ENCODE data around the gene EIF4B. TPM values are rescaled to one million over a fixed set of nuclear protein-coding genes. Genes with fewer than 3 reads are reported as not detected.

EIF4B gene
- 100 to 1,000 TPM; 216 to 308 (median 253) TPM for polyA plus RNA-seq

GRCh38 chr12:53005986-53006809, at the start of gene EIF4B:
Gene EIF4B (plus strand): TSS chr12:53006456. CDS start chr12:53006484, 28 bp downstream.
- WGBS, 3 donors, result 0 to 1% (median 0%) methylated on average over 64 of the region's 64 CpGs
- H3K27ac ChIP-seq (ENCODE audit: low read depth, low read length), result peak within 1 kb of the TSS; percentile 84

- WGBS, 3 donors, result 41 to 55% (median 48%) methylated on average over 5 of the region's 5 CpGs
- no peak overlapping the region for H3K27ac ChIP-seq (ENCODE audit: low read depth, low read length)
These were observed 49.3 kb upstream of the EIF4B start for GRCh38 chr12:52956987-52957386.

- H3K27ac ChIP-seq (ENCODE audit: low read depth, low read length), result no peak overlapping the region
- 44 to 77% (median 52%) methylated on average over 19 of the region's 19 CpGs for WGBS, 3 donors
These were observed 41.5 kb upstream of the EIF4B start for GRCh38 chr12:52964556-52965336.

- H3K27ac ChIP-seq (ENCODE audit: low read depth, low read length), result no peak overlapping the region
- 4 to 41% (median 6%) methylated on average over 23 to 28 of the region's 28 CpGs for WGBS, 3 donors
These were observed 40.9 kb upstream of the EIF4B start for GRCh38 chr12:52965337-52965731.

- WGBS, 3 donors, result 78 to 82% (median 80%) methylated on average over 12 of the region's 12 CpGs
- no peak overlapping the region for H3K27ac ChIP-seq (ENCODE audit: low read depth, low read length)
These were observed 37.0 kb upstream of the EIF4B start for GRCh38 chr12:52969166-52969795.

- H3K27ac ChIP-seq (ENCODE audit: low read depth, low read length), result no peak overlapping the region
These were observed 36.3 kb upstream of the EIF4B start for GRCh38 chr12:52969828-52970569.

GRCh38 chr12:52971679-52972329, 34.5 kb upstream of the EIF4B start:
- 71 to 79% (median 75%) methylated on average over 8 of the region's 8 CpGs for WGBS, 3 donors
- no peak overlapping the region for H3K27ac ChIP-seq (ENCODE audit: low read depth, low read length)

More at GRCh38 chr12:52969828-52970569, 36.3 kb upstream of the EIF4B start:
- WGBS, 3 donors, result 22 to 70% (median 67%) methylated on average over 7 of the region's 7 CpGs

GRCh38 chr12:52975204-52975603, 31.1 kb upstream of the EIF4B start:
- 72 to 81% (median 73%) methylated on average over 3 of the region's 3 CpGs for WGBS, 3 donors
- H3K27ac ChIP-seq (ENCODE audit: low read depth, low read length), result no peak overlapping the region

- WGBS, 3 donors, result 66 to 75% (median 70%) methylated on average over 11 of the region's 11 CpGs
- H3K27ac ChIP-seq (ENCODE audit: low read depth, low read length), result no peak overlapping the region
These were observed 30.3 kb upstream of the EIF4B start for GRCh38 chr12:52975820-52976573.

GRCh38 chr12:52976574-52977071, 29.6 kb upstream of the EIF4B start:
- 34 to 50% (median 41%) methylated on average over 3 of the region's 3 CpGs for WGBS, 3 donors
- H3K27ac ChIP-seq (ENCODE audit: low read depth, low read length), result no peak overlapping the region

- 38 to 77% (median 50%) methylated on average over 4 of the region's 4 CpGs for WGBS, 3 donors
- no peak overlapping the region for H3K27ac ChIP-seq (ENCODE audit: low read depth, low read length)
These were observed 29.1 kb upstream of the EIF4B start for GRCh38 chr12:52977170-52977569.

GRCh38 chr12:52980096-52980649, 26.1 kb upstream of the EIF4B start:
- WGBS, 3 donors, result 28 to 55% (median 40%) methylated on average over 4 of the region's 4 CpGs
- H3K27ac ChIP-seq (ENCODE audit: low read depth, low read length), result no peak overlapping the region

GRCh38 chr12:52980650-52981423, 25.4 kb upstream of the EIF4B start:
- no peak overlapping the region for H3K27ac ChIP-seq (ENCODE audit: low read depth, low read length)
- WGBS, 3 donors, result 25 to 30% (median 29%) methylated on average over 13 of the region's 13 CpGs

GRCh38 chr12:52984136-52984535, 22.1 kb upstream of the EIF4B start:
- no peak overlapping the region for H3K27ac ChIP-seq (ENCODE audit: low read depth, low read length)
- WGBS, 3 donors, result 67 to 85% (median 83%) methylated on average over 1 of the region's 1 CpG

GRCh38 chr12:52988898-52989297, 17.4 kb upstream of the EIF4B start:
- WGBS, 3 donors, result 73 to 88% (median 87%) methylated on average over 6 of the region's 6 CpGs

GRCh38 chr12:52990206-52990605, 16.1 kb upstream of the EIF4B start:
- WGBS, 3 donors, result 75 to 90% (median 84%) methylated on average over 4 of the region's 4 CpGs
- no peak overlapping the region for H3K27ac ChIP-seq (ENCODE audit: low read depth, low read length)

More at GRCh38 chr12:52988898-52989297, 17.4 kb upstream of the EIF4B start:
- no peak overlapping the region for H3K27ac ChIP-seq (ENCODE audit: low read depth, low read length)

All from adipose tissue (tissue), 3 donors.